Esophagus squamous epithelium (tissue), 5 donors: ENCODE measurements around the gene ARL8B. TPM values are rescaled to one million over a fixed set of nuclear protein-coding genes. Genes with fewer than 3 reads are reported as not detected.
A peak's percentile ranks its signal among the peaks of the same experiment; 100 is the strongest.

Experiments used
- DNase-seq: peaks from one replicate; lab custom pipeline; 2025; lab: John Stamatoyannopoulos, UW
- H3K27ac ChIP-seq, 4 donors: fragments of 200-600 bp; sonication (generic); one replicate each; pipeline ENCODE4 v1.5.1; 2016 to 2019; ENCODE audit warnings: mild to moderate bottlenecking in 1 of 4
- H3K27me3 ChIP-seq, 4 donors: fragments of 200-600 bp; sonication (generic); 1 replicate in 3 of 4; 2 replicates in 1 of 4; pipeline versions ENCODE4 v1.5.1 to v1.6.0; 2017 to 2021; ENCODE audit warnings: antibody characterized with exemption in 1 of 4
- H3K36me3 ChIP-seq, 3 donors: fragments of 200-600 bp; sonication (generic); one replicate each; pipeline ENCODE4 v1.5.1; 2016 to 2019
- H3K4me1 ChIP-seq, 3 donors: fragments of 200-600 bp; sonication (generic); one replicate each; pipeline ENCODE4 v1.5.1; 2017 to 2019
- H3K4me3 ChIP-seq, 4 donors: fragments of 200-600 bp; sonication (generic); 1 replicate in 3 of 4; 2 replicates in 1 of 4; pipeline ENCODE4 v1.5.1; 2016 to 2019; ENCODE audit warnings: mild to moderate bottlenecking in 2 of 4, moderate library complexity in 1 of 4
- H3K9me3 ChIP-seq, 3 donors: fragments of 200-600 bp; sonication (generic); one replicate each; pipeline ENCODE4 v1.5.1; 2016 to 2019
- CTCF ChIP-seq, 6 experiments: fragments of 450-650 bp in 4 of 6; fragments of 200-600 bp in 2 of 6; sonication (generic) in 2 of 6; IDR thresholded peaks; one replicate each; pipeline ENCODE4 v1.5.1; 2016 to 2019; ENCODE audit warnings: antibody characterized with exemption in 6 of 6, mild to moderate bottlenecking in 4 of 6, moderate library complexity in 4 of 6
- POLR2A ChIP-seq, 4 donors: fragments of 450-650 bp; IDR thresholded peaks; one replicate each; pipeline ENCODE4 v1.6.1; 2017; ENCODE audit warnings: antibody characterized with exemption in 4 of 4, mild to moderate bottlenecking in 4 of 4, moderate library complexity in 3 of 4
- WGBS, 2 donors: methylation state at CpG; one replicate each; pipeline ENCODE4 v1.1.5; 2018; 5-methylcytosine and 5-hydroxymethylcytosine counted together
- intact Hi-C: fragments of 100-400 bp; cut with DNase I; formaldehyde crosslinking; loops from one replicate; pipeline ENCODE4 v1.15.0; 2022
- total RNA-seq, 4 donors: library from RNA; depleted of rRNA; stranded (reverse); fragments of >200 nt; gene quantifications; one replicate each; pipeline ENCODE4 v1.1.0, GENCODE V29; 2016
- donor health status: DM: yes; HTN: yes; CAD: no.

The ARL8B gene
- total RNA-seq, 4 donors from 2014 or later, result 42.9 to 71.9 (median 51.7) TPM

- DNase-seq, result no peak
- intact Hi-C loops, result loop anchor here (5.0 kb wide), 1 partner anchor 66 kb away; the partner anchor contains the start of gene ARL8B
- 0% methylated on average over 10 to 46 of the region's 66 CpGs for WGBS, 2 donors
- H3K36me3 ChIP-seq, result peaks cover 0 to 10% (median 0%) of the 10 kb centered on the region in 3 donors
- H3K4me3 ChIP-seq, result peak overlapping the region; percentile 88 to 100 (median 94)
- H3K9me3 ChIP-seq, result no peaks in the 10 kb centered on the region
- H3K4me1 ChIP-seq, result peaks cover 5 to 72% (median 13%) of the 10 kb centered on the region in 3 donors
- peak overlapping the region; percentile 95 to 100 (median 98) for H3K27ac ChIP-seq
- no peaks in the 10 kb centered on the region for H3K27me3 ChIP-seq
- no peak for TF ChIP-seq POLR2A (IDR thresholded peaks at IDR 0.05)
These were observed 65.9 kb downstream of the ARL8B start for GRCh38 chr3:5187920-5188418.

- Histone ChIP-seq H3K36me3 (peaks cover 0 to 10% (median 0%) of the 10 kb centered on the region in 3 donors), H3K9me3 (no peaks in the 10 kb centered on the region), H3K4me1 (peaks cover 5 to 73% (median 13%) of the 10 kb centered on the region in 3 donors), H3K27me3 (no peaks in the 10 kb centered on the region), H3K4me3 (peak overlapping the region; percentile 88 to 100 (median 94)), H3K27ac (peak overlapping the region; percentile 95 to 100 (median 98))
- DNase-seq, result no peak
- no peak for TF ChIP-seq CTCF (IDR thresholded peaks at IDR 0.05)
- TF ChIP-seq POLR2A (IDR thresholded peaks at IDR 0.05), result peak in 1 of 4 donors; percentile 8
- intact Hi-C loops, result loop anchor here (5.0 kb wide), 1 partner anchor 66 kb away; the partner anchor contains the start of gene ARL8B
- WGBS, 2 donors, result 0 to 3% methylated on average over 15 to 21 of the region's 26 CpGs
These were observed 66.5 kb downstream of the ARL8B start for GRCh38 chr3:5188419-5189221.

- 69 to 78% methylated on average over 7 of the region's 7 CpGs for WGBS, 2 donors
These were observed 68.2 kb downstream of the ARL8B start for GRCh38 chr3:5190147-5190791.

GRCh38 chr3:5191555-5192304 lies 69.6 kb downstream of the ARL8B start:
- H3K4me1 ChIP-seq, result peaks cover 8 to 87% (median 39%) of the 10 kb centered on the region in 3 donors
- intact Hi-C loops, result no loop called here
- H3K4me3 ChIP-seq, result no peak overlapping the region

More at GRCh38 chr3:5190147-5190791, 68.2 kb downstream of the ARL8B start:
- Histone ChIP-seq H3K36me3 (peaks cover 0 to 13% (median 0%) of the 10 kb centered on the region in 3 donors), H3K9me3 (no peaks in the 10 kb centered on the region), H3K4me3 (peak overlapping the region in 2 of 4 donors; percentile 6 to 89), H3K27ac (no peak overlapping the region), H3K4me1 (peaks cover 5 to 83% (median 25%) of the 10 kb centered on the region in 3 donors), H3K27me3 (no peaks in the 10 kb centered on the region)
- intact Hi-C loops, result no loop called here
- no peak for DNase-seq
- TF ChIP-seq POLR2A (IDR thresholded peaks at IDR 0.05) (no peak), CTCF (IDR thresholded peaks at IDR 0.05) (no peak)

More at GRCh38 chr3:5191555-5192304, 69.6 kb downstream of the ARL8B start:
- no peak for DNase-seq
- no peaks in the 10 kb centered on the region for H3K27me3 ChIP-seq
- no peaks in the 10 kb centered on the region for H3K9me3 ChIP-seq
- H3K36me3 ChIP-seq, result peaks cover 0 to 13% (median 0%) of the 10 kb centered on the region in 3 donors
- no peak overlapping the region for H3K27ac ChIP-seq
- 60 to 66% methylated on average over 5 of the region's 5 CpGs for WGBS, 2 donors
- TF ChIP-seq POLR2A (IDR thresholded peaks at IDR 0.05) (no peak), CTCF (IDR thresholded peaks at IDR 0.05) (no peak)
